ENCODE data around the gene ANGPTL8.

ANGPTL8 gene

GRCh38 chr19:11273989-11274388 lies 34.6 kb downstream of the ANGPTL8 start:
- ATAC-seq, result no peak
- TF ChIP-seq TCF4 (CRISPR knock-in tag; IDR thresholded peaks at IDR 0.05; ENCODE audit: borderline replicate concordance) (no peak), ZFP30 (CRISPR knock-in tag; IDR thresholded peaks at IDR 0.05) (no peak), CREB5 (CRISPR knock-in tag; IDR thresholded peaks at IDR 0.05; ENCODE audit: low read depth) (no peak), OSR1 (CRISPR knock-in tag; IDR thresholded peaks at IDR 0.05) (no peak), ZNF70 (CRISPR knock-in tag; IDR thresholded peaks at IDR 0.05) (no peak), ARNTL (CRISPR knock-in tag; IDR thresholded peaks at IDR 0.05; ENCODE audit: borderline replicate concordance, low read depth) (no peak)

GRCh38 chr19:11274533-11275086 lies 35.2 kb downstream of the ANGPTL8 start:
- TF ChIP-seq RARB (CRISPR knock-in tag; IDR thresholded peaks at IDR 0.05), result no peak
- TF ChIP-seq SNAI2 (CRISPR knock-in tag; IDR thresholded peaks at IDR 0.05), result no peak
- TF ChIP-seq ZFP30 (CRISPR knock-in tag; IDR thresholded peaks at IDR 0.05), result no peak
- no peak for TF ChIP-seq TCF4 (CRISPR knock-in tag; IDR thresholded peaks at IDR 0.05; ENCODE audit: borderline replicate concordance)
- TF ChIP-seq CREB5 (CRISPR knock-in tag; IDR thresholded peaks at IDR 0.05; ENCODE audit: low read depth), result no peak
- no peak for TF ChIP-seq BACH2 (CRISPR knock-in tag; IDR thresholded peaks at IDR 0.05; ENCODE audit: borderline replicate concordance)
- TF ChIP-seq ZNF70 (CRISPR knock-in tag; IDR thresholded peaks at IDR 0.05), result no peak
- no peak for TF ChIP-seq ARNTL (CRISPR knock-in tag; IDR thresholded peaks at IDR 0.05; ENCODE audit: borderline replicate concordance, low read depth)
- no peak for TF ChIP-seq ZNF8 (CRISPR knock-in tag; IDR thresholded peaks at IDR 0.05)
- no peak for TF ChIP-seq TOX (CRISPR knock-in tag; IDR thresholded peaks at IDR 0.05; ENCODE audit: borderline replicate concordance)
- TF ChIP-seq POU6F1 (CRISPR knock-in tag; IDR thresholded peaks at IDR 0.05; ENCODE audit: borderline replicate concordance, low read depth), result no peak
- no peak for TF ChIP-seq OSR1 (CRISPR knock-in tag; IDR thresholded peaks at IDR 0.05)
- TF ChIP-seq ISL1 (CRISPR knock-in tag; IDR thresholded peaks at IDR 0.05), result no peak
- no peak for TF ChIP-seq GLIS3 (CRISPR knock-in tag; IDR thresholded peaks at IDR 0.05)
- TF ChIP-seq CSRNP3 (CRISPR knock-in tag; IDR thresholded peaks at IDR 0.05), result no peak
- ATAC-seq, result no peak

GRCh38 chr19:11278670-11279069 lies 39.3 kb downstream of the ANGPTL8 start:
- ATAC-seq, result no peak
- TF ChIP-seq OSR1 (CRISPR knock-in tag; IDR thresholded peaks at IDR 0.05) (no peak), ZFP3 (CRISPR knock-in tag; IDR thresholded peaks at IDR 0.05) (no peak), ARNTL (CRISPR knock-in tag; IDR thresholded peaks at IDR 0.05; ENCODE audit: borderline replicate concordance, low read depth) (no peak), BACH2 (CRISPR knock-in tag; IDR thresholded peaks at IDR 0.05; ENCODE audit: borderline replicate concordance) (no peak), ESRRG (CRISPR knock-in tag; IDR thresholded peaks at IDR 0.05) (no peak), ZNF8 (CRISPR knock-in tag; IDR thresholded peaks at IDR 0.05) (no peak), SNAI2 (CRISPR knock-in tag; IDR thresholded peaks at IDR 0.05) (no peak), ZNF70 (CRISPR knock-in tag; IDR thresholded peaks at IDR 0.05) (no peak), GLIS3 (CRISPR knock-in tag; IDR thresholded peaks at IDR 0.05) (no peak), CSRNP3 (CRISPR knock-in tag; IDR thresholded peaks at IDR 0.05) (no peak), ISL1 (CRISPR knock-in tag; IDR thresholded peaks at IDR 0.05) (no peak), RARB (CRISPR knock-in tag; IDR thresholded peaks at IDR 0.05) (no peak), POU6F1 (CRISPR knock-in tag; IDR thresholded peaks at IDR 0.05; ENCODE audit: borderline replicate concordance, low read depth) (no peak), TSHZ2 (CRISPR knock-in tag; IDR thresholded peaks at IDR 0.05) (no peak), ZFP30 (CRISPR knock-in tag; IDR thresholded peaks at IDR 0.05) (no peak), TCF4 (CRISPR knock-in tag; IDR thresholded peaks at IDR 0.05; ENCODE audit: borderline replicate concordance) (no peak), CSDC2 (CRISPR knock-in tag; IDR thresholded peaks at IDR 0.05) (no peak), ZNF565 (CRISPR knock-in tag; conservative IDR thresholded peaks at IDR 0.05; ENCODE audit: low read depth) (no peak)

All from SK-N-SH treated with all-trans-retinoic acid at 6 μM for 48 hours (cell line).